Measurements from ENCODE around the gene MMEL1.

The MMEL1 gene

DNA sequence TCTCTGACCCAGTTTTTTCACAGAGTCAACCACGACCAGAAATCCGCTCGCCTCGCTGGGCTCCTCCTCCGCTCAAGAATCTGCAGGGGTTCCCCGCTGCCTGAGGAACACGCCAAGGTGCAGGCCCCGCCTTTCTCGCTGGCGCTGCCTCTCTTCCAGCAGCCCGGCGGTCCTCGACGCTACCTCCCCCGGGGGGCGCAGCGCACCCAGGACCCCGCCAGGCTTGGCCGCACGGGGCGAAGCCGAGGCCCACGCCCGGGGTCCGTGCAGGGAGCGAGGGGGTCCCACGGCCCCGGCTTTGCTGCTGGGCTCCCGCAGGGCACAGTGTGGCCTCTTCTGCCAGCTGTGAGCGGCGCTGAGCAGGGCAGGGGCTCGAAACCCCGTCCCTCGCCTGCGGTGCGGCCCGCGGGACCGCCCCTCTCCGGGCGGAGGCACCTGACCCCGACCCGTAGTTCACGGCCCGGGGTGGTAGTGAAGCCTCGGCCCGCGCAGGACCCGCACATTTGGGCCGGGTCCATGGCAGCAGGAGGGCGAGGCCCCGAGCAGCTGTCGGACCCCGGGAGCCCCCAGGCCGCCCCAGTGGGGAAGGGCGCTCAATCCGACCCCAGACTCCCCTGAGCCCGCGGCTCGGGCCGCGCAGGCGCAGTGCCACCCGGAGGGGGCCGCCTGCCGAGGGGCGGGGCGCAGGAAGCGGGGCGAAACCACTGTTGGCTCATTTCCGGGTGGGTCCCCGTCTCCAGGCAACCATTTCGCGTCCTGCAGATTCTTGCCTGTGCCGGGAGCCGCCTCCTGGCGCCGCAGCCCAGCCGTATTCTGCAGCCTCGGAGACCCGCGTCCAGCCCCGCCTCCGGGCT, 10.0 kb upstream of the MMEL1 start:
- DNase-seq (ENCODE audit: low read depth) = peak; percentile 69

DNA sequence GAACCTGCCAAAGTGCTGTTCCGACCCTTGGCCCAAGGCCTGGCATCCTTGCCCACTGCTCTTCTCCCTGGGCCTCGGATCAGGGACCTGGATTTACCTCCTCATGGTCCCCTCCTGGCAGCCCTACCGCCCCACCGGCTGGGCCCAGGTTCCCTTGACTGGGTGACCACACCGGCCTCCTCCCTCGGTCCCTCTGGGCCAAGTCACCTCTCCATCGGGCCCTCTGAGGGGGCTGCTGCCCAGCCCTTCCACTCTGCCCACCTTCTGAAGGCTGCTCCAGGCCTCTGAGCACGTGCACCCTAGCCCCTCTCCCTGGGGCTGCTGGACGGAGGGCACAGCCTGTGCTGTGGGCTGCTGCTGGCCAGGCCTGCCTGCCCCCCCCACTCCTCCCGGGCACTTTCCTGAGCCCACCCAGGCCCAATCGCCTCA, 9.3 kb upstream of the MMEL1 start:
- no peak for DNase-seq (ENCODE audit: low read depth)

DNA sequence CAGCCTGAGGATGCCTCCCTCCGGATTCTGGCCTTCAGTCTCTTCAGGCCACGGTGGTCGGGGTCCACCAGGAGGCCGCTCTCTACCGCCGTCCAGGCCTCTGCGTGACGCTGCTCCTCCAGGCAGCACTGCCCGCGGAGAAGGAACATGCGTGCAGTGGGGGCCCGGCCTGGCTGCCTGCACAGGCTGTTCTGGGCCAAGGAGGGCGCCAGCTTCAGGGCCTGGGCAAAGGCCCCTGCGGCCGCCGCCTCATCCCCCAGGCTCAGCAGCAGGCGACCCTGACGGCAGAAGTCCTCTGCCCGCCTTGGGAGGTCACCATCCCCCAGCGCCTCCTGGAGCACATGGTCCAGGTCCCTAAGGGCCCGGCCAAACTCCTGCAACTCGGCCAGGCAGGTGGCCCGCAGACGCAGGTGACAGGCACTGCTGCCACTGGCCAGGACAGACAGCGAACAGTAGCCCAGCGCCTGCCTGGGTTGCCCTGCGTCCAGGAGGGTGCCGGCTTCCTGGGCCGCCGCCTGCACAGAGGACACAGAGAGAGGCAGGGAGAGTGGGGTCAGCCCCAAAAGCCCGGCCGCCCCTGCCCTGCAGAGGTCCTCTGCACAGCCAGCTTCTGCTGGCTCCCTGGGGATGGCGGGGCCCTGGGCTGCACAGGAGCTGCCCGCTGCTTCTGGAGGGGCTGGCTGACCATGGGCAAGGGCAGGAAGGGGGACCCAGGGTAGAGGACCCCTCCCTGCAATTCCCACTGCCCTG, 8.7 kb upstream of the MMEL1 start:
- DNase-seq (ENCODE audit: low read depth) = no peak

DNA sequence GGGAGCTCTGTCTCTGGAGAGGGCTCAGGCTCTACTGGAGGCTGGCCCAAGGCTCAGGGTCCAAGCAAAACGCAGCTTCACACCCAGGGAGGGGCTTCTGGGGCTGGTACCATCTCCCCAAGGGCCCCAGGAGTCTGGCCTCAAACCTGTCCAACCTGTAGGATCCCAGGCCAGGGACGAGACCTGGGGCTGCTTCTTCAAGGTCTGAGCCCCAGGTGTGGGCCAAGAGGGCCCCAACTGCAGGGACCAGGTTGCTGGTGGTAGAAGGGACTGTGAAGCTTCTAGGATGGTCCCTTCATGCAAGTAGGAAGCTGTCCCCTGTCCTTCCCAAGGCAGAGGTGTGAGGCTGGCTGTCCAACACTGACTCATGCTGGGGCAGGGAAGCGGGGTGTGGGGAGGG, 7.8 kb upstream of the MMEL1 start:
- no peak for DNase-seq (ENCODE audit: low read depth)

DNA sequence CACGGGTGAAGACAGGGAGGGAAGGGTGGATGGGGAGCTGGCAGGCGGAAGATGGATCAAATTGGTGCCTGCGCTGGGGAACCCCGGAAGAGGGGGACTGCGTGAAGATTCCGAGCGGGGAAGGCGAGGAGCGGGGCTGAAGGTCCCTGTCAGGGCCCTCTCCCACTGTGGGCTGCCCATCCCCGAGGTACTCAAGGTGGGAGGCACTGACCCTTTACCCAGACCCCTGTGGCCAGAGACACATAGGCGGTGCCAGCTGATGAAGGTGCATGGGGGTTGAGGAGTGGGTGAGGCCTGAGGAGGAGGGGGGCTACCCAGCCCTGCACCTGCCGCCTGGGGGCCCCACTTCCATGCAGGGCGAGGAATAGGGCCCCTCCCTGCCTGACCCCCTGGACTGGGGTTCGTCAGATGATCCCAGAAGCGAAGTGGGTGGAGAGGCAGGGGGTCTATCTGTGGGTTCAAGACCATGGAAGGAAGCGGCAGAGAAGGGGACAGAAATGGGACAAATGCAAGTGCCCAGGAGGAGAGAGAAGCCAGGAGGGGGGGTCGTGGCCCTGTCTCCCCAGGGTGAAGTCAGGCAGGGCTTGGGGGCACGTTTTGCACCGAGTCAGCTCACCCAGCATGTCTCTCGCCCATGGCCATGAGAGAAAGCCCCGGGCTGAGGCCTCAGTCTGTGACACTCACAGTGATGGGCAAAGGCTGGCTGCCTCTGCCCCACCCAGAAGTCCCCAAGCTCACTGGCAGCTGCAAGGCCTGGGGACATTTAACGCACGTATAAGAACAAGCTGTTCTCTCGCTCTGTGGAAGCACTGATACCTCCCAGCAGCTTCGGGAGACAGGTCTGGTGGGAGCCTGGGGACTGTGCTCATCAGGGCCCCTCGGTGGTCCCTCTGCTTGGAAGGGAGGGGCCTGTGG, 7.0 kb upstream of the MMEL1 start:
- no peak for DNase-seq (ENCODE audit: low read depth)

DNA sequence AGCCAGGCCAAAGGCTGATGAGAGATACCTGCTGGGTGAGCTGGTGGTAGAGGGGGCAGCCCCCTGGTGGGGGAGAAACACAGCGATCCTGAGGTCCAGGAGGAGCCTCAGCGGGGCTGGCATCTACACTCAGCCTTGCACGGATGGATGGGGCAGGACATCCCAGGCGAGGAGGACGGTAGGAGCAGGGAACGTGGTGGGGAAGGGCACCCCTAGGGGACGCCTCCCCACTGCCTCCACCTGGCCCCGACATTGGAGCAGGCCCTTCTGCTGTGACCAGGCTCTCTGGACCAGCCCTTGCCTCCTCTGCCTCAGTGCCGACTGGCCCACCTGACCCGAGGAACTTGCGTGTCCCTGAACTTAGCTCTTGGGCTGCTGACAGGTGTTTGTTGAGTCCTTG, 6.4 kb upstream of the MMEL1 start:
- no peak for DNase-seq (ENCODE audit: low read depth)

DNA sequence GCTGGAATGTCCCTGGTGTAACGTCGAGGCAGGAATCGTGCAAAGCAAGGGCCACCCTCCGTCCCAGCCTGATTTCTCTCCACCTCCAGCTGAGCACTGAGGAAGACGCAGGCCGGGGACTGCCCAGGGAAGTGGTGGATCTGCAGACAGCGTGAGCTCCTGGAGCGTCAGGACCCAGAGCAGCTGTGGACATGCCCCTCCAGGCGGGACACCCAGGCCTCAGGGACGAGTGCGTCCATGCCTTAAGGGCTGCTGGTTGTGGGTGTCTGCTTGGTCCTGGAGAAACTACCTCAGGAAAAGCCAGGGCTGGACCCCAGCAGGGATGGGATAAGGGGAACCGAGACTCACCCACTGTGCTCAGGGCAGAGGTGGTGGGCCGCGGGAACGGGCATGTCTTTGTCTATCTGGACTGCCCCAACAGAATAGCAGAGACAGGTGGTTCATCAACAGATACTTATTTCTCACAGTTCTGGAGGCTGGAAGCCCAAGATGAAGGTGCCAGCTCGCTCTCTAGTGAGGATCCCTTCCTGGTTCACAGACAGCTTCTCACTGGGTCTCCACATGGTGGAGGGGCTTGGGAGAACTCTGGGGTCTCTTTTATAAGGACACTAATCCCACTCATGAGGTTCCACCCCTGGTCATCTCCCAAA, 5.8 kb upstream of the MMEL1 start:
- DNase-seq (ENCODE audit: low read depth) = no peak

DNA sequence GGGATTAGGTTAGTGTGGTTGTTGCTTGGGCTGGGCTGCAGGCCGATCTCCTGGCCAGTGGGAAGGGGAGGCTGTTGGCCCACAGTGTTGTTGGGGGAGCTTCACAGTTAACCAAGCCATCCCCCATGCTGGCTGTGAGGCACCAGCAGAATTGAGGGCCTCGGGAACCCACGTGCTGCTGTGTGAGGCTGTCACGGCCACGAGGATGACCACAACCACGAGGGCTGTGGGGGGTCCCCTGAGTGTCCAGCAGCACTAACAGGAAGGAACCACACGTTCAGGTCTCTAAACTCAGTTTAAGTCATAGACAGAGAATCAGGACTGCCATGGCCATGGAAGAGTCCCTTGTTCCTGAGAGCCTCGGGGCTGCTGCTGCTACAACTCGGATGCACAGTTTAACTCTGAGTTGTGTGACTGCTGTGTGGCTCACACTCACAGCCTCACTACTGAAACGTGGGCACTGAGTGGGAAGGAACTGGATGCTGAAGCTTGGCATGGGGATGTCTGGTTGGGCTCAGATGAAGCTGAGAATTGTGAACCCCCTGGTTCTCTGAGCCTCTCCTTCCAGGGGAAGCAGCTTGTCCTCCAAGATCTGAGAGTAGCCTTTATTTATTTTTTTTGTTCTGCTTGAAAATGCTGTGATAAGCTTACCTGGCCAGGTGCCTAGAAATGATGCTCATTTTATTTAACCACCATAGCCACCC, 4.8 kb upstream of the MMEL1 start:
- DNase-seq (ENCODE audit: low read depth) = no peak

DNA sequence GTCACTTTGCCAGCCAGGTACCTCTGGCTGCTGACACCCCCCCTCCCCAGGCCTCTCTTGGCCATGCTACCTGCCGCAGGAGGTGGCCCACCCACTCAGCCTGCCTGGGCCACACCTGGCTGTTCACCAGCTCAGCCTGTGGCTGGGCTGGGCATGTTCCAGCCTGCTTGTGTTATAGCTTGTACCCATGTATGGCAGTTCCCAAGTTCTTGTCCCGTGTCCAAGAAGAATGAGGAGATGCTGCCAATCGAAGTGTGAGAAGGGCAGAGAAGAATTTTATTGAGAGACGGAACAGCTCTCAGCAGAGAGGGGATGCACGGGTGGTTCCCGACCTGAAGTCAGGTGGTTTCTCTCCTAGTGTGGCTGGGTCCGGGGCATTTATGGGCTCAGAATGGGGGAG, 3.9 kb upstream of the MMEL1 start:
- DNase-seq (ENCODE audit: low read depth) = no peak

DNA sequence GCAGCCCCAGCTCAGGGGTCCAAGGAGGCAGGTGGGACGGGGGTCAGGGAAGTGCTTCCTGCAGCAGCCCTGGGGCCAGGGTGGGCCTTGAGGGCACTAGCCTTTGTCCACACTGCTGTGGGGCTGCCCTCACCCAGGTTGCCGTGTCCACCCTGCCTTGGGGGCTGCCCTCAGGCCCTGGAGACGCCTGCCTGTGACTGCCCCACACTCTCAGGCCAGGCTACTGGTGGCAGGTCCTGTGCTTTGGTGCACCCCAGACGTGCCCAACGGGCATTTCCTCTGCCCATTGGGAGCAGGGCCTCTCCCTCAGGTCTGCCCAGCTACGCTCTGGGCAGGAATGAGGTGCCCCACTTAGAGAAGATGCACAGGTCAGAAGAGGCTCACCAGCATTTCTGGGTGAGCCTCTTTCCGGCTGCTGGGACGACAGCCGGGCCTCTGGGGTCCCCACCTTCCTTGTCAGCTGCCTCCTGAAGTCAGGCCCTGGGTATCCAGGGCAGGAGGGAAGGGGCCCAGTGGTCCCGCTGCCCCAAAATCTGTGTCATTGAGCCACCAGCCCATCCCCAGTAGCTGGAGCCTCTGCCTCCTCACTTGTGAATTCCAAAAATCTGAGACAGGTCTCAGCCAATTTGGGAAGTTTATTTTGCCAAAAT, 2.7 kb upstream of the MMEL1 start:
- no peak for DNase-seq (ENCODE audit: low read depth)

DNA sequence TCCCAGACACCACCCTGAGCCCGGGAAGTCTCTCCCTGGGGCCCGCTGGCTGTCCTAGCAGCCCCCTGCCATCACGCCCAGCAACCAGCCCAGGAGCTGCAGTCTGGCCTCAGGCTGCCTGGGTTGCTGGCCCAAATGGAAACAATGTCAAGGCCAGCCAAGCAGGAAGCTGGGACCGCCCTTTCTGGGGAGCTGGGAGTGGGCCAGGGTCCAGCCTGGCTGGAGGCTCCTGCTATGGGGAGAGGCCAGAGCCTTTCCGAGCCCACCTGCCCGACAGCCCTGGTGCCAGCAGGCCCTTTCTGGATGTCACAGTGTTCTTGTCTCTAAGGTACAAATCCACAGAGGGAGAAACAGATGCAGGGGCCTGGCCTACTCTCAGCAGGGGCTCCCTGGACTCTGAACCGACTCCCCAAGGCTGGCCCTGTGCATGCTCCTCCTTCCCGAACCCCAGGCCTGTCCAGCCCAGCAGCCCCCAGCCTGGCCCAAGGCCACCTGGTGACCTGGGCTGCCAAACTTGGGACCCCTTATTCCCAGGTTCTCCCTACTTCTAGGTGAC, 1.2 kb upstream of the MMEL1 start:
- no peak for DNase-seq (ENCODE audit: low read depth)

DNA sequence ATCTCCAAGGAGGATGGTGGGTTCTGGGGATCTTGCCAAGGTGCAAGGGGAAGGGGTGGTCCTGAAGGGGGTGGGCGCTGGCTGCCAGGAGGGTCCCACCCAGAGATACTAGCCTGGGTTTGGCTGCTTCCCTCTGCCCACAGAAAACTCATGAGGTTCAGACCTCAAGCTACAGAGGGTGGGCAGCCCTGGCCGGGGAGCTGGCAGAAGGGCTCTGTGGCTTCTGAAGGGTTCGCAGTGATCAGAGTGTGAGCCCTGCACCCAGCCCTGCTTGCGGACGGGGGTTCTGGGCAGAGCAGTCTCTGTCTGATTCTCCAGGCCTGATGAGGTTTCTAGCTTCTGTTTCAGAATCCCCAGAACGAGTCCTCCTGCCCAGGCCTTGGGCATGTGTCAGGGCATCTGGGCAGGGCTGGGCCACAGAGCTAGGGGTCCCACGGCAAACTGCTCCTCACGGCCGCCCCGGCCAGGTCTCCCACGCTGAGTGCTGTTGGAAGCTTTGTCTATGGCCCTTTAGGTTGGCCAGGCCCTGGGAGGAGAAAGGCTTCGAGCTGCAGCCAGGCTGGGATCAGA, 635 bp upstream of the MMEL1 start:
- DNase-seq (ENCODE audit: low read depth) = no peak

DNA sequence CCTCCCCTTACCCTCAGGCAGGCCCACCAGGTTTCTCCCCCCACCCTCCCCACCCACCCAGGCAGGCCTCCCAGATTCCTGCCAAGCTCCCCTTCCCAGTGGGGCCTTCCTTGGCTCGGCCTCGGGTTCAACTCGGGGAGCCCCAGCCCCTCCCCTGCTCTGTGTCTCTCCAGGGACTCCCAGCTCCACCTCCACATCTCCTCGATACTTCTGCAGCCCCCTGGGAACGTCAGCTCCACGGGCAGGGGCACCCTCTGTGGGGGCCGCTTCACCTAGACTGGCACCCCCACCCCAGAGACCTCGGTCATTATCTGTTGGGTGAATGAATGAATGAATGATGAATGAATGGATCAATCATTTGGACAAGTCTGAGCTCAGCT, 775 bp downstream of the MMEL1 start:
- no peak for DNase-seq (ENCODE audit: low read depth)

DNA sequence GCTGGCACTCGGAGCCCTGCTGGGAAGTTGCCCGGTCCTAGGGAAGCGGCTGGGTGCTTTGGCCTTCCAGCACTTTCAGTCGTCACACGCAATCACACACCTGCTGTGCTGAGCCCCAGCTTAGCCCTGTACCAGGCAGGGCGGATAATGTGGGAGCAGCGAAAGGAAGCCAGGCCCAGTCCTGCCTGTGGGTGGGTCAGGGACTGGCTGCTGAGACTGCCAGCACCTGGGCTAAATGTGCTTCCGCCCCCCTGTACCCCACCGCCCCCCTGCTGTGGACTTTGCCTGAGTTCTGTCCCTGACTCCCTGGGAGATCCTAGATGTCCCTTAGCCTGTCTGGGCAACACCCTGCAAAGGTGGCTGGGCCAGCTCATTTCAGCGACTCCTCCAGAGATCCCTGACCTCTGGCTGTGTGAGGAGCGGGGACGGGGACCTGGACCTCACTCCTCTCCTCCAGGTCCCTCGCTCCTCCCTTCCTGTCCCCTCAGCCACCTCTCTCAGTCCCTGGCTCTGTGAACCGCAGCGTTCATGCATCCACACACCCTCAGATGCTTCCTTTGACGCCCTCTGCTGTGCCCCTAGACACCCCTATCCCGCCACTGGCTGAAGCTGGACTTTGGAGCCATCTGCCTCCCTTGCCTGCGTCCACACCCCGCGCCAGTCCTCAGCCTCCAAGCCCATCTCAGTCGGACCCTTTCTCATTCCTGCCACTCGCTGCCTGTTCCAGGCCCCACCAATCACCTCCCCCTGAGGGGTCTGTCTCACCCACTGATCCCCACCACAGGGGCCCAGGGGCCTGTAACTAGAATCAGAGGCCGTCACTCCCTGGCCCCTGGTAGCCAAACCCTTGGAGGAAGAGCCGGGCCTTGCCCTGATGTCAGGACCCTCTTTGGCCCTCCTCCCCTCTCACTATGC, 1.4 kb downstream of the MMEL1 start:
- DNase-seq (ENCODE audit: low read depth) = no peak

DNA sequence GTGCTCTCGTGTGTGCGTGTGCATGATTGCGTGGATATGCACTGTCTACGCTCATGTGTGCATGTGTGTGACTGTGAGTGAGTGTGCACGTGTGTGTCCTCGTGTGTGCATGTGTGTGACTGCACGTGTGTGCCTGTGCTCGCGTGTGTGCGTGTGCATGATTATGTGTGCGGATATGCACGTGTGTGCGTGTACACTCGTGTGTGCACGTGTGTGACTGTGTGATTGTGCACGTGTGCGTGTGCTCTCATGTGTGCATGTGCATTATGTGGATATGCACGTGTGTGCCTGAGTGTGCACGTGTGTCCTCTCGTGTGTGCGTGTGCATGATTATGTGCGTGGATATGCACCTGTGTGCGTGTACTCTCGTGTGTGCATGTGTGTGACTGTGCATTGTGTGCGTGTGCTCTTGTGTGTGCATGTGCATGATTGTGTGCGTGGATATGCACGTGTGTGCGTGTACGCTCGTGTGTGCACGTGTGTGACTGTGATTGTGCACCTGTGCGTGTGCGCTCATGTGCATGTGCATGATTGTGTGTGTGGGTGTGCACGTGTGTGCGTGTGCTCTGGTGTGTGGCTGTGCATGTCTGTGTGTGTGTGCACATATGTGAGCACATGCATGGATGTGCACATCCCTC, 2.2 kb downstream of the MMEL1 start:
- DNase-seq (ENCODE audit: low read depth) = no peak

DNA sequence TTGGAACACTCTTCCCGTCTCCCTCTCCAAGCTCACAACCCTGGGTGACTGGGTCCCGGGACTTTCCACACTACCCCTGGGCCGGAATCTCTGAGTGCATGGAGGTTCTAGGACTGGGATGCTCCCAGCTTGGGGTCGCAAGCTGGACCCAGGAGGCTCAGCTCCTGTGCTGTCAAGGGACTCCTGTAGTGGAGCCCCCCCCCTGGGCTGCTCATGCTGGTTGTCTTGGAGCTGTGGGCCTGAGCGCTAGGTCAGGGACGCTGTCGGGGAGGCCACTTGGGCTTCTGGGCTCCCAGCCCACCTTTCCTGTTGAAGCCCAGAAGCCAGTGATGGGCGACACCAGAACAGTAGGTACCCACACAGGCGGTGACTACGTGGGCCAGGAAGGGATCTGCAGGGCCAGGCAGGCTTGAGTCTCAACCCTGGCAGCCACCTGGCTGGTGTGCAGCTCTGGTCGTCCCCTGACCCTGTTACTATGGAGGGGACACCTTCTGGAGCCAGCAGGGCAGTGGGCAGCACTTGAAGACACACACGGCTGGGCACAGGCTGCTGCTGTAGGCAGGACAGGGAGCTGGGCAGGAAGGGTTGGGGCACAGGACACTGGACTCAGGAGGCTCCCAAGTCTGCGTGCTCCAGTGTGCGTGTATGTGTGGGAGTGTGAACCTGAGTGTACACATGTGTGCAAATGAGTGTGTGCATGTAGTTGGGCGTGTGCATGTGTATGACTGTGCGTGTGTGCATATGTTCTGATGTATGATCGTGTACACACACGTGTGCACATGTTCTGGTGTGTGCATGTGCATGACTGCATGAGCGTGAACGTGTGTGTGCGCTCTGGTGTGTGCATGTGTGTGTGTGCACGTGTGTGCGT, 3.0 kb downstream of the MMEL1 start:
- no peak for DNase-seq (ENCODE audit: low read depth)

DNA sequence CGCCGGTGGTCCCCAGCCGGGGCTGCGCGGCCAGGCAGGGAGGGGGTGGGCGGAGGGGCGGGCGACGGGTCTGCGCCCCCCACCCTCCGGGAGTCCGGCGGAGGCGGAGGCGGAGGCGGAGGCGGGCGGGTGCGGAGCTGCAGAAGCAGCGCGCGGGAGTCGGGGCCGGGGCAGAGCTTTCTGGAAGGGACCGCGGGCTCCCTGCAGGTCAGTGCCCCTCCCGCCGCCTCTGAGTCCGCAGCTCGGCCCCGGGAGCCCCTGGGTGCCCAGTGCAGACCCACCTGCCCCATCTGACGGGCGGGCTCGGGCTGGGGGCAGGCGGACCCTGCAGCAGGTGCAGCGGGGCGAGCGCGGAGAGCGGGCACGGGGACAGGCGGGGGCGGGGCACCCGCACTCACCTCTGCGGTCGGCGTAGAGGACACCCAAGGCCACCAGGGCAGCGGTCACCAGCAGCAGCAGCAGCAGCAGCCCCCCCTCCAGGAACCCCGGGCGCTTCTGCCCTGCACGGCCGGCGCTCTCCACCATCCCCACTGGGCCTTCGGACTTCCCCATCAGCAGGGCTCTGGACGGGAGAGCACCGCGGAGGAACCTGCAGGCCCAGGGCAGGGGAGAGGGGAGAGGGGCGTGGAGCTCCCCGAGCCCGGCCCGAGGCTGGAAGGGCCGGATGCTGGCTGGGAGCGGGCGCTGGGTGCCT, 3.7 kb downstream of the MMEL1 start:
- DNase-seq (ENCODE audit: low read depth) = no peak

Data from GM04504 (cell line).